ENCODE results near the gene PGS1. TPM values are rescaled to one million over a fixed set of nuclear protein-coding genes. Genes with fewer than 3 reads are reported as not detected.

The PGS1 gene
- total RNA-seq, 1 donor from 2014 or later: 41.8 TPM

DNA sequence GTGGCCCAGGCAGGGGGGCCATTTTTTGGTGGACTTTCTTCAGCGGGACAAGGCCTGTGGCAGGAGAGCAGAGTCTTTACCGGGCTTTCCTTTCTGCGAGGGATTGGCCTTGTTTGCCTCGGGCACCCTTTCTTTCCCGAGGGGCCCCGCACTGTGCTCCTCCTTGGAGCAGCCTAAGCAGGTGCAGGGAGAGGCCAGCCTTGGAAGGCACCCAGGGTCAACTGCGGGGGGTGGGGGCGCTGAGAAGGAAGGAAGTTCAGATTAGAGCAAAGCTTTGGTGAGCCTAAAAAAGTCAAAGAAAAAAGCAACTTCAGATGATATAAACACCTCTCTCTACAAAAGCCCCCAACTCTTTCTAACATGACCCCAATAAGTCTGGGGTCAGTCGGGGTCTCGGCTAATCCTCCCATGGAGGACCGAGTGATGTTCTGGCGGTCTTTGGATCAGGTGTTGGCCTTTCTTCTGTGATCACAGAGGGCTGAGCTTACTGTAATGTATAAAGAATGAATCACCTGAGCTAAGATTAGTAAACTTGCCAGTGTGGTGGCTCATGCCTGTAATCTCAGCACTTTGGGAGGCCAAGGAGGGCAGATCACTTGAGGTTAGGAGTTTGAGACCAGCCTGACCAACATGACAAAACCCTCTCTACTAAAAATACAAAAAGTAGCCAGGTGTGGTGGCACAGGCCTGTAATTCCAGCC is 63.0 kb downstream of the PGS1 start:
- Histone ChIP-seq H3K27me3 (no peaks in the 10 kb centered on the region), H3K27ac (no peak overlapping the region), H3K36me3 (no peaks in the 10 kb centered on the region), H3K4me3 (no peak overlapping the region), H3K9me3 (no peaks in the 10 kb centered on the region), H3K4me1 (no peaks in the 10 kb centered on the region)
- no peak for DNase-seq (ENCODE audit: low spot score in 2 of 2)
- intact Hi-C loops (cut with DNase I): no loop called here
- TF ChIP-seq, protein P1, sequence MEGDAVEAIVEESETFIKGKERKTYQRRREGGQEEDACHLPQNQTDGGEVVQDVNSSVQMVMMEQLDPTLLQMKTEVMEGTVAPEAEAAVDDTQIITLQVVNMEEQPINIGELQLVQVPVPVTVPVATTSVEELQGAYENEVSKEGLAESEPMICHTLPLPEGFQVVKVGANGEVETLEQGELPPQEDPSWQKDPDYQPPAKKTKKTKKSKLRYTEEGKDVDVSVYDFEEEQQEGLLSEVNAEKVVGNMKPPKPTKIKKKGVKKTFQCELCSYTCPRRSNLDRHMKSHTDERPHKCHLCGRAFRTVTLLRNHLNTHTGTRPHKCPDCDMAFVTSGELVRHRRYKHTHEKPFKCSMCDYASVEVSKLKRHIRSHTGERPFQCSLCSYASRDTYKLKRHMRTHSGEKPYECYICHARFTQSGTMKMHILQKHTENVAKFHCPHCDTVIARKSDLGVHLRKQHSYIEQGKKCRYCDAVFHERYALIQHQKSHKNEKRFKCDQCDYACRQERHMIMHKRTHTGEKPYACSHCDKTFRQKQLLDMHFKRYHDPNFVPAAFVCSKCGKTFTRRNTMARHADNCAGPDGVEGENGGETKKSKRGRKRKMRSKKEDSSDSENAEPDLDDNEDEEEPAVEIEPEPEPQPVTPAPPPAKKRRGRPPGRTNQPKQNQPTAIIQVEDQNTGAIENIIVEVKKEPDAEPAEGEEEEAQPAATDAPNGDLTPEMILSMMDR (IDR thresholded peaks at IDR 0.05): no peak

DNA sequence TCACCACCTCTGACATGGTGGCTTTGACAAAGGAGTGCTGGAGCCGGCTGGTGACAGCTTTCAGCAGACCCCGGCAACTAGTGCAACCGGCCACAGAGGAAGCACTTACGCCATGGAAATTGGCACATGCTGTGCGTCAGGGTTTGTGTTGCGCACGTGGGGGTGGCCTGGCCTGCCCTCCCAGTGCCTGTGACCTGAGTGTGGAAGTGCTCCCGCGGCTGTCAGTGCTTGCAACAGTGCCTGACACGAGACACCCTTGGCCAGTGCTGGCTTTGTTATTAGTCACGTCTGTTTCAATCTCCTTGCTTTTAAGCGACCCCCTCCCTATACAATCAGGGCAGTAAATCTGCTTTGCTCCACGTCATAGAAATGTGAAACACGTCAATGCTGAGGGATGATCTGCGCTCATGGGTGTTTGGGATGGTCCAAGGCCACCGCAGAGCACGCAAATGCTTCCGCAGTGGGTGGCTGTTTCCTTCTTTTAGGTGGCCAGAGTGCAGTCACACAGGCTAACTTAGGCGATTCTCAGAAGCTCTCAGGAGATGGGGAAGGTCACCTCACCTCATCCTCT is 64.3 kb downstream of the PGS1 start:
- Histone ChIP-seq H3K27me3 (no peaks in the 10 kb centered on the region), H3K27ac (no peak overlapping the region), H3K4me3 (no peak overlapping the region), H3K36me3 (no peaks in the 10 kb centered on the region), H3K4me1 (no peaks in the 10 kb centered on the region), H3K9me3 (no peaks in the 10 kb centered on the region)
- TF ChIP-seq, protein P1 (IDR thresholded peaks at IDR 0.05): no peak
- intact Hi-C loops (cut with DNase I): no loop called here
- peak; percentile 79 to 87 for DNase-seq (ENCODE audit: low spot score in 2 of 2)

DNA sequence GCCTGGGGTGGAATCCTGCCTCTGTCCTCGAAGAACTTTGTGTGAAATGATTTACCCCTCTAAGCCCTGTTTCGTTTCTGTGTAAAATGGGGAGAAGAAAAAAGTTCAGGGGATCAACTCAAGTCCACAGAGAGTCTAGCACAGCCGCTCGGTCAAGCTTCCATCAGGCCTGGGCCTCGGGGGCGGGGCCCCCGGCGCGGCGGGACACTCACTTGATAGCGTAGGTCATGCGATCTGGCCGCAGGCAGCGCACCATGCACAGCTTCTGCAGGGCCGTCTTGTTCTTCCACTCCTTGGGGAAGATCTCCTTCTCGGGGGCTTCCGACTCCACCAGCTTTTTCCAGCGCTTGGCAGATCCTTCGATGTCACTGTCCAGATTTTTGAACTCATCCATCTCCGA is 65.9 kb downstream of the PGS1 start:
- DNase-seq (ENCODE audit: low spot score in 2 of 2): no peak
- TF ChIP-seq, protein P1 (IDR thresholded peaks at IDR 0.05): no peak
- no peaks in the 10 kb centered on the region for H3K9me3 ChIP-seq
- no peak overlapping the region for H3K27ac ChIP-seq
- no peaks in the 10 kb centered on the region for H3K36me3 ChIP-seq
- H3K4me3 ChIP-seq: no peak overlapping the region
- H3K4me1 ChIP-seq: no peaks in the 10 kb centered on the region
- intact Hi-C loops (cut with DNase I): no loop called here
- H3K27me3 ChIP-seq: no peaks in the 10 kb centered on the region

DNA sequence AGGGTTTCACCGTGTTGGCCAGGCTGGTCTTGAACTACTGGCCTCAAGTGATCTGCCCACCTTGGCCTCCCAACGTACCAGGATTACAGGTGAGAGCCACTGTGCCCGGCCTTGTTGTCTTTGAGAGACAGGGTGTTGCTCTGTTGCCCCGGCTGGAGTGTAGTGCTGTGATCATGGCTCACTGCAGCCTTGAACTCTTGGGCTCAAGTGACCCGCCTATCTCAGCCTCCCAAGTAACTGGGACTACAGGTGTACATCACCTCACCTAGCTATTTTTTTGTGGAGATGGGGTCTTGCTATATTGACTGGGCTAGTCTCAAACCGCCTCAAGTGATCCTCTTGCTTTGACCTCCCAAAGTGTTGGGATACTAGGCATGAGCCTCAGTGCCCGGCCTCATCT is 68.4 kb downstream of the PGS1 start:
- intact Hi-C loops (cut with DNase I): no loop called here
- no peak overlapping the region for H3K4me3 ChIP-seq
- H3K4me1 ChIP-seq: no peaks in the 10 kb centered on the region
- DNase-seq (ENCODE audit: low spot score in 2 of 2): no peak
- H3K9me3 ChIP-seq: no peaks in the 10 kb centered on the region
- no peaks in the 10 kb centered on the region for H3K36me3 ChIP-seq
- TF ChIP-seq, protein P1 (IDR thresholded peaks at IDR 0.05): no peak
- no peak overlapping the region for H3K27ac ChIP-seq
- H3K27me3 ChIP-seq: no peaks in the 10 kb centered on the region

DNA sequence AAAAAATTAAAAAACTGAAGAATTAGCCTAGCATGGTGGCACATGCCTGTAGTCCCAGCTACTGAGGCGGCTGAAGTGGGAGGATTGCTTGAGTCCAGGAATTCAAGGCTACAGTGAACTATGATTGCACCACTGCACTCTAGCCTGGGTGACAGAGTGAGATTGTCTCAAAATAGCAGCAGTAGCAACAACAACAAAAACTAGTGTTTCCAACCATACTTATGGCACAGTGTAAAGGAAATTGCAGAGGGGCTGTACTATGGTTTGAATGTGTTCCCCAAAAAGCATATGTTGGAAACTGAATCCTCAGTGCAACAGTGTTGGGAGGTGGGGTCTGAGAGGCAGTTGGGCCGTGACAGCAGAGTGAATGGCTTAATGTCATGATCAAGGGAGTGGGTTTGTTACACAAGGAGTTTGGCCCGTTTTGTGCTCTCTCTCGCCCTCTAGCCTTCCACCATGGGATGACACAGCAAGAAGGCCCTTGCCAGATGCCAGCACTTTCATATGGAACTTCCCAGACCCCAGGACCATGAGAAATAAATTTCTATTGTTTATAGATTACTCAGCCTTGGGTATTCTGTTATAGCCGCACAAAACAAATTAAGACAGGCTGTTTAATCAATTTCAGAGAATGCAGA is 70.0 kb downstream of the PGS1 start:
- Histone ChIP-seq H3K9me3 (no peaks in the 10 kb centered on the region), H3K27me3 (no peaks in the 10 kb centered on the region), H3K4me3 (no peak overlapping the region), H3K27ac (no peak overlapping the region), H3K36me3 (no peaks in the 10 kb centered on the region), H3K4me1 (no peaks in the 10 kb centered on the region)
- intact Hi-C loops (cut with DNase I): no loop called here
- TF ChIP-seq, protein P1 (IDR thresholded peaks at IDR 0.05): no peak
- no peak for DNase-seq (ENCODE audit: low spot score in 2 of 2)

All from ascending aorta (tissue), 2 donors.